Fibroblast of gingiva (primary cell): ENCODE results near the gene ZNF300.
A peak's percentile ranks its signal among the peaks of the same experiment; 100 is the strongest.
"Not testable (repeated sequence)": the region's sequence is repeated elsewhere in the genome, so short reads cannot be mapped to it uniquely, and the experiment has no call there.

Source experiments
- DNase-seq: peaks from one replicate; pipeline ENCODE4 v3.0.0-alpha.2; 2011; ENCODE audit warnings: low read depth

The ZNF300 gene

DNA sequence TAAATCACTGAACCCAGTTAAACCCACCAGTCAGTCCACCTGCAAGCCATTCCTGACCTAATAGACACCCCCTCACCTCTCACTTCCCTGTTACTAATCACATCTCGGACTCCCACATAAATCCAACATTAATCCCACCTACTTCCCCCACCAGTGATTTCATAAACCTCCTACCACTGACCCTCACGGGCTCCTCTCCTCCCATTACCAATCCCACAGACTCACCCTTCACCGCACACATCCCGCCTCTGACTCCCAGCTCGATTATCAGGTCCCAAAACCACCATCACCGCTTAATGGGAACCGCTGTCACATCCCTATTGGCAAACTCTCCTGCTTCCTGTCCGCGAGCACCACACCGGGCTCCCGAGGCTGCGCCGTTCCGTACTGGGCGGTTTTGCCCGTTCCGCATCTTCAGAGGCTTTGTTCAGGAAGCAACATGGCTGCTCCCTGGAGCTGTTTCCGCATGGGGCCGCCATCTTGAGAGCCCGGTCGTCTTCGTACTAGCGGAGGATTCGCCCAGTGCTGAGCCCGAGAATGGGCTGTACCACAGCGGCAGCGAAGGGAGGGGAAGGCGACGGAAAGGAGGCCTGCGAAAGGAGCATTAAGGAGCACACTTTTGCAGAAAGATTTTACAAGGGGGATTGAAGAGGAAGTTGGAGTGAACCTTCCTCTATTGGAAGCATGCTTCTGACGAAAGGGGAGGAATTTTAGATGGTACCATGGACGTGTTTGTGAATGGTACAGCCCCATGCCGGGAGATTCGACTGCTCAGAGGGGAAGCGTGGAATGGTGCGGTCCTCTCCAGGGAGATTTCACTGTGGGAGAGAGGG, at the start of gene ZNF300:
ZNF300 (minus strand) TSS at position 502 of the 833 bp plus-strand sequence. CDS start 1,825 bp downstream, outside the sequence.
- DNase-seq = peak; percentile 95

DNA sequence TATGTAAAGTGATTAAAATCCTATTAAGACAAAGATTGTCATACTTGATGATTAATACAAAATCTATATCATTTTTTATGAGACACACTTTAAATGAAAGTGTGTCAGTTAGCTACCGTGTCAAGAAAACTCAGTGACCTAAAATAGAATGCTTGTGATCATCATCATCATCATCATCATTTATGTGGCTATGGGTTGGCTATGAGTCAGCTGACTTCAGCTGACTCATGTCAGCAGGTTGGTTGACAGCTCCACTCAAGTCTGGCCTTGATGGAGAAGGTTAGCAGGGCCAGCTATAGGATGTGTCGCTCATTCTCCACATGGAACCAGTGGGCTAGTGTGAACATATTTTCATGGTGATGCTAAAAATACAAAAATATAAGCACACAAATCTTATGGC, 43.8 kb upstream of the ZNF300 start:
- DNase-seq = no peak

DNA sequence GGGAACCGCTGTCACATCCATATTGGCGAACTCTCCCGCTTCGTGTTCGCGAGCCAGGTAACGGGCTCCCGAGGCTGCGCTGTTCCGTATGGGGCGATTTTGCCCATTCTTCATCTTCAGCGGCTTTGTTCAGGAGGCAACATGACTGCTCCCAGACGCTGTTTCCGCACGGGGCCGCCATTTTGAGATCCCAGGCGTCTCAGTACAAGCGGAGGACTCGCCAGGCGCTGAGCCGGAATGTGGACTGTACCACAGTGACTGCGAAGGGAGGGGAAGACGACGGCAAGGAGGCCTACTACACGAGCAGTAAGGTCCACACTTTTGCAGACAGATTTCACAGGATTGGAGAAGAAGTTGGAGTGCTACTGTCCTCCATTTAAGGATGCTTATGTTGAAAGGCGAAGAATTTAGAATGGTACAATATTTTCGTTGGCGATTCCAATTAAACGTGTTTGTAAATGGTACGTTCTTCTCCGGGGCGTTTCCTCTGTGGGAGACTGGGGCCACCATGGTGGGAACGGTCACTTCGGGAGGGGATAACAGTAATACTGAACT, 41.6 kb upstream of the ZNF300 start:
- DNase-seq = peak; percentile 89

DNA sequence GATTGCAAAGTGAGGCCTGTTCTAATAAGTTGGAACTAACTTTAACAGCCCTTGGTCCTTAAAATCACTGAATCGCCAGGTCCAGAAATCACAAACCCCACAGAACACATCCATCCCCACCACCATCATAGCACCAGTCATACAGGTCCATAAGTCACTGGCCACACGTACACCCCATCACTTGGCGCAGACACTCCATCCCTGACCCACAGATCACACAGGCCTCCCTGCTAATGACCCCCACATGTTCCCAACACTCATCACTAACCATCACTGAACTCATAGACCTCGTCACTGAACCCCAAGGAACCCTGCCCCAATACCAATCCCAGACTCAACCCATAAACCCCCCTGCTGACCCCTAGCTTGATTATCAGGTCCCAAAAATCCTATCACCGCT, 41.2 kb upstream of the ZNF300 start:
- peak; percentile 2 for DNase-seq

DNA sequence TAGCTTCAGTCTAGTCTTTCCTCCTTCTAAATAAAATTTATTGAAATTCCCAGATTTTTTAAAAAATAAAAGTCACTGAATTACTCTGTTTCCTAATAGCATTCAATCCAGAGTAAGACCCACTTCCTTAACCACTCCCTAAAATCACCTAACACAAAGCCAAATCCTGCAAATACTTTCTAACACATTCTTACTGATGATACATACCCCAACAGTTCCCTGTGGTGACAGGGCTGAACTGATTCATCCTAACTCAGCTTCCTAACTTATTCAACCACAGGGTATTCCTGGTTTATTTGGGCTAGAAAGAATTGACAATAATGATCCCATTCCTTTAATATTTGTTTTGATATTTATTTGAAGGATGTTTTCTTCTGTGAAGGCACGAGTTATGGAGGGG, 40.7 kb upstream of the ZNF300 start:
- DNase-seq = no peak

DNA sequence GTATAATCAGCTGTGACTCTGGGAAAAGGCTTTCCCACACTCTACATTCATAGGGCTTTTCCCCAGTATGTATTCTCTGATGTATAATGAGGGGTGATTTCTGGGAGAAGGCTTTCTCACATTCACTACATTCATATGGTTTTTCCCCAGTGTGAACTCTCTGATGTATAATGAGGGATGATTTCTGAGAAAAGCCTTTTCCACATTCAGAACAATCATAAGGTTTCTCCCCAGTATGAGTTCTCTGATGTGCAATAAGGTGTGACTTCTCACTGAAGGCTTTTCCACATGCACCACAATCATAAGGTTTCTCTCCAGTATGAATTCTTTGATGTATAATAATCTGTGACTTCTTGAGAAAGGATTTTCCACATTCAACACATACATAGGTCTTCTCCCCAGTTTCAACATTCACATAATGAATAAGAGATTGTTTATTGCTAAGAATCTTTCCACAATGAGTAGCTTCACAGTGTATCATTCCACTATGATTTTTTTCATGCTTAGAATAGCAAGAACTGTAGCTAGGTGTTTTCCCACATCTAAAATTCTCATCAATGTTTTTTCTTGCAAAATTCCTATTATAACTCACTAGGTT, 26.7 kb upstream of the ZNF300 start:
- no peak for DNase-seq

DNA sequence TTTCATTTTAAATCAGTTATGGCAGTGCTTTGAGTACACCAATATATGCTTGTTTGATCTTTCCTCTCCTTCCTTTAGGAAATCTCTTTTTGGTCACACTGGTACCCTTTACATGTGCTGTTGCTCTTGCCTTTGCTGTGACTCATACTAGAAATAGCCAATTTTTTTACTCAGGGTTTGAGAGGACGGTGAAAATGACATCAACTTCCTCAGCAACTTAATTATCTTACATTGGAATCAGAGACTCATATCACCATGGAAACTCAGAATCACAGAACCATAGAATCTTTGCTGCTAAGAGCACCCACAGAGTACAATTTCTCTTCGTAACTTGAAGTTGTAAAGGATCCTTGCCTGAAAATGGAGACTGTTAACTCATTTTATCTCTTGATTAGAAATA, 13.8 kb upstream of the ZNF300 start:
- DNase-seq = no peak

- no peak for DNase-seq
Observed at GRCh38 chr5:150912312-150912814, 7.6 kb upstream of the ZNF300 start.

DNA sequence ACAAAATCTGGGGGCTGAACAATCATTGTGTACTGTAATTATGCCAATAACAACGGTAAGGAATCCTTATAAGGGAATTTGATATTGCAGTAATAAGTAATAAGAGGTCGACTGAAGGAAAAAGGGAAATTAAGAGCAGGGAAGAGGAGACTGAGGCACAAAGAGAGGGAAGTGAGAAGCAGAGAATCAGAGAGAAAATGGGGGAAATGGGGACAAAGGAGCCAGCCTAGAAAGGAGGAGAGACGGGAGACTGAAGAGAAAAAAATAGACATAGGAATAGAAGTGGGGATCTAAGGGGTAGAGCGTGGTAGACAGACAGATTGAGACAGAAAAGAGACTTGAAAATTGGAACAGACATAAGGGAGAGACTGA, 518 bp upstream of the ZNF300 start:
- DNase-seq = no peak

- DNase-seq = no peak
Observed at GRCh38 chr5:150901446-150901845, 3.3 kb downstream of the ZNF300 start.

- no peak for DNase-seq
Observed at GRCh38 chr5:150895431-150896428, 9.1 kb downstream of the ZNF300 start.

DNA sequence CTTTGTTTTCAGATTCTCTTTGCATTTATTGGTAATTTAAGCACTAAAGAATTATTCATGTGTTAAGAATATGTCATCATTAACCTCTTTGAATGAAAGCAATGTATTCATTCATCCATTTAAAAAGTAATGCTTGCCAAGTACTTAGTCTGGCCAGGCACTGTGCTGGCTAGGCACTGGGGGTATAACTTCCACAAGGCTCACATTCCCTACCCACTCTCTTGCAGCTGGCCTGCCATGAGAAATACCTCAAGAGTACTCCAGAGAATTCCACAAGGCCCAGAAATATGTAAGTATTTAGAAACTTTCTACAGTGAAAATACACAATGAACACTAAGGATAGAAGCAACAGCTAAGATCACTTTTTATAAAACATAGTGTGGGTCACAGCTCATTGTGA, 25.4 kb downstream of the ZNF300 start:
- no peak for DNase-seq

DNA sequence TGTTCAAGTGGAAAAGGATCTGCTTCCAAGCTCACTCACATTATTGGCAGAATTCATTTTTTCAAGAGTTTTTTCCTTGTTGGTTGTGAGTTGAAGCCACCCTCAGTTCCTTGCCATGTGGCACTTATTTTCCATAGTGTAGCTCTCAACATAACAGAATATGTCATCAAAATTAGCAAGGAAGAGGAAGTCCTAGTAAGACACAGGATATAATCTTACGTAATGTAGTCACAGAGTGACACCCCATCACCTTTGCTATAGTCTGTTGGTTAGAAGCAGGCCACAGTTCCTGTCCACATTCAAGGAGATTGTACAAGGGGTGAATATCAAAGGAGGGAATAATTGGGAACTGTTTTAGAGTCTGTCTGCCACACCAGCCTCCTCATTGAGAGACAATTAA, 42.7 kb downstream of the ZNF300 start:
- DNase-seq = no peak

- DNase-seq = no peak
Observed at GRCh38 chr5:150860246-150860821, 44.4 kb downstream of the ZNF300 start.

GRCh38 chr5:150856700-150857099, 48.1 kb downstream of the ZNF300 start:
- not testable (repeated sequence) for DNase-seq

GRCh38 chr5:150853561-150853960, 51.2 kb downstream of the ZNF300 start:
- DNase-seq = no peak

GRCh38 chr5:150851039-150851438, 53.7 kb downstream of the ZNF300 start:
- DNase-seq = no peak

- DNase-seq = no peak
Observed at GRCh38 chr5:150848271-150848670, 56.5 kb downstream of the ZNF300 start.

GRCh38 chr5:150847334-150847695, 57.5 kb downstream of the ZNF300 start:
- DNase-seq = no peak

DNA sequence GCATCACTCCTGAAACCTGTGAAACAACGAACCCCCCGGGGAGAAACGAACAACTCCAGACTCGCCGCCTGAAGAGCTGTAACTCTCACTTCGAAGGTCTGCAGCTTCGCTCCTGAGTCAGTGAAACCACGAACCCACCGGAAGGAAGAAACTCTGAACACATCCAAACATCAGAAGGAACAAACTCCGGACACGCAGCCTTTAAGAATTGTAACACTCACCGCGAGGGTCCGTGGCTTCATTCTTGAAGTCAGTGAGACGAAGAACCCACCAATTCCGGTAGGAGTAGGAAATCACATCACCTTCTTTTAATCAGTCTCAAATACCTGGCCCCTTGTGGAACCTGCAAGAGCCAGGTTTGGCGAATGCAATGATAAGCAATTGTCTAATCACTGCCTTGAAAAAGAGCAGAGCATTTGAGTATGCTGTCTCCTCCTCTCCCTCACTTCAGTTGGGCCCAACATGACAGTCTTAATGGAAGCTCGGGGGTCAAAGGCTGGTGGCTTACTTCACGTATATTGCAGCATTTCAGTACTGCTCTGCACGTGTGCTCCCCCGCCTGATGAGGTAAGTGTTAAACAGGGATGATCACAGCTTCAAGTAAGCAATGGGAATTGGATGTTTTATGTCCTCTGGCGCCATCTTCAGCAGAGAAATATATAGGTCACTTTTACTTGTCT, 58.0 kb downstream of the ZNF300 start:
- peak; percentile 86 for DNase-seq

DNA sequence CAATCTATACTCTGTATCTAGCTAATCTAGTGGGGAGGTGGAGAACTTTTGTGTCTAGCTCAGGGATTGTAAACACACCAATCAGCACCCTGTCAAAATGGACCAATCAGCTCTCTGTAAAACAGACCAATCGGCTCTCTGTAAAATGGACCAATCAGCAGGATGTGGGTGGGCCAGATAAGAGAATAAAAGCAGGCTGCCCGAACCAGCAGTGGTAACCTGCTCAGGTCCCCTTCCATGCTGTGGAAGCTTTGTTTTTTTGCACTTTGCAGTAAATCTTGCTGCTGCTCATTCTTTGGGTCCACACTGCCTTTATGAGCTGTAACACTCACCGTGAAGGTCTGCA, 58.5 kb downstream of the ZNF300 start, which contains the start of gene IRGM:
IRGM (plus strand) TSS at position 214 of the 346 bp plus-strand sequence. CDS start 1,603 bp downstream, outside the sequence.
- DNase-seq = not testable (repeated sequence)
